ENCODE data around the gene NEURL2.

NEURL2 gene

GRCh38 chr20:45872626-45873025 is 18.4 kb downstream of the NEURL2 start:
- DNase-seq (ENCODE audit: low read depth) = no peak

DNA sequence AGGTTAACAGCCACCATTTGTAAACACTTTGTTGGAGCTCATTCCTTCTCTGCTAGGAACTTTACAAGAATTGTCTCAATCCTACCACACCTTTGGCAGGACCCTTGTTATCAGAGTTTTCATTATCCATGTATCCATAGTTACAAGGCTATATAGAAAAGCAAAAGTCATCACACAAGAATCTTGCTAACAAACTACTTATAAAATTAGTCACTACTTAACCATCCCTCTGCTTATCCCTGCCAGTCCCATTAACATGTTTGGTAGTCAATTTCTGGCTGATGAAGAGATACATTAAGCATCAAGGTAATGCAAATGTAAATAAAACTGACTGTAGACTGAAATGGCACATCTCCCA is 23.2 kb downstream of the NEURL2 start:
- no peak for DNase-seq (ENCODE audit: low read depth)

- DNase-seq (ENCODE audit: low read depth) = no peak
These were observed 23.7 kb downstream of the NEURL2 start for GRCh38 chr20:45867136-45867818.

DNA sequence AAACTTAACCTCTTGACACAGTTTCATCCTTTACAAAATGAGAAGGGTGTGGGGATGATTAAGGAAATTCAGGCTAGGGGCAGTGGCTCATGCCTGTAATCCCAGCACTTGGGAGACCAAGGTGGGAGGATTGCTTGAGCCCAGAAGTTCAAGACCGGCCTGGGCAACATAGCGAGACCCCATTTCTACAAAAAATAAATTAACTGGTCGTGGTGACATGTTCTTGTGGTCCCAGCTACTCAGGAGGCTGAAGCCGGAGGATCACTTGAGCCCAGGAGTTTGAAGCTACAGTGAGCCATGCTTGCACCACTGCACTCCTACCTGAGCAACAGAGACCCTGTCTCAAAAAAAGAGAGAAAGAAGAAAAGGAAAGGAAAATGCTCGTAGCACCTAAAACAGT is 24.6 kb downstream of the NEURL2 start:
- no peak for DNase-seq (ENCODE audit: low read depth)

DNA sequence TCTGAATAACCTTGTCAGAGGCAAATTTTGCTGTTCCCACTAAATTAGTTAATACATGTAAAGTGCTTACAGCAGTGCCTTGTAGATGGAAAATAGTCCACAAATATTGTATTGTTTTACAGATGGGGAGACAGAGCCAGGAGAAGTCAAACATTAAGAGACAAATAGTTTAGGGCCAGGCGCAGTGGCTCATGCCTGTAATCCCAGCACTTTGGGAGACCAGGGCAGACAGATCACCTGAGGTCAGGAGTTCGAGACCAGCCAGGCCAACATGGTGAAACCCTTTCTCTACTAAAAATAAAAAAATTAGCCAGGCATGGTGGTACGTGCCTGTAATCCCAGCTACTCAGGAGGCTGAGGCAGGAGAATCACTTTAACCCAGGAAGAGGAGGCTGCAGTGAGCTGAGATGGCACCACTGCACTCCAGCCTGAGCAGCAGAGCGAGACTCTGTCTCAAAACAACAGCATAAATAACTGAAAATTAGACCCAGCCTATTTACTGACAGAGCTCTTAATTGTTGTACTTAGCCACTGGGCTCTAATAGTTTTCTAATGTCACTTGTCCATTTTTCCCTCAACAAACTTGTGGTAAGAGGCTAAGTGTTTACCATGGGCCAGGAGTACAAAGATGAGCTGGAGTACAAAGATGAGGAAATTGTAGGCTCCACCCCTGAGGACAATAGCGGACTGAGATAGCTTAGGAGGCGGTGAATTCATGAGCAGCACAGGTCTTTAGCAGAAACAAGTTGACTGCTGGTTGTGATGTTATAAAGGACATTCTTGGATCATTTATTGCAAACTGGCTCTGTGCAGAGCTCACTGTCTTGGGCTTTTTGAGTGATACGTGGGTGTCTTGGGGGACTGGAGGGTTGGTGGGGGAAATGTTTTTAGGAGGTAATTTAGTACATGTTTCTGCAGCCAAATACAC is 27.2 kb downstream of the NEURL2 start:
- no peak for DNase-seq (ENCODE audit: low read depth)

- no peak for DNase-seq (ENCODE audit: low read depth)
These were observed 29.6 kb downstream of the NEURL2 start for GRCh38 chr20:45861221-45862075.

- DNase-seq (ENCODE audit: low read depth) = no peak
These were observed 30.3 kb downstream of the NEURL2 start for GRCh38 chr20:45860560-45861220.

DNA sequence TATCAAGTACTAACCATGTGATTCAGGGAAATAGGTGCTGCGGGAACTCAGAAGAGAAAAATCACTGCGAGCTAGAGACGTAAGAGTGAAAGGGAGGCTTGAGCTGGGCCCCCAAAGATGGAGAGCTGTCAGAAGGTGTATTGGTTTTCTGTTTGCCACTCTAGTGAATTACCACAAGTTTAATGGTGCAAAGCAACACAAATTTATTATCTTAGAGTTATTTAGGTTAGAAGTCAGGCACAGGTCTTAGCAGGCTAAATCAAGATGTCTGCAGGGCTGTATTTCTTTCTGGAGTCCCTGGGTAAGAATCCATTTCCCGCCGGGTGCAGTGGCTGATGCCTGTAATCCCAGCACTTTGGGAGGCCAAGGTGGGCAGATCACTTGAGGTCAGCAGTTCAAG is 31.1 kb downstream of the NEURL2 start:
- no peak for DNase-seq (ENCODE audit: low read depth)

DNA sequence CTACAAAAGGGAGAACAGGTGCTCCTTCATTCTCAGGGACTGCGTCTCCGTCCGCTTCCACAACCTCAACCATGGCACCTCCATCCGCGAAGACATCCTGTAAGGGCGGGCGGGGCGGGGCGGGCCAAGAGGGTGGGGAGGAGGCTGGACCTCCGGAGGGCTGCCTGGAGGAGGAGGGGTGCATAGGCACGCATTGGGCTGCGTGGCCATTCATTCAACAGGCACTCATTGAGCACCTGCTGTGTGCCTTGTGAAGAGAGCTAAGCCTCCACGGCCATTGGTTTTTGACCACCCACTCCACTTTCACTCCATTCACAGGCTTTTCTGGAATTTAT is 33.2 kb downstream of the NEURL2 start:
- DNase-seq (ENCODE audit: low read depth) = no peak

DNA sequence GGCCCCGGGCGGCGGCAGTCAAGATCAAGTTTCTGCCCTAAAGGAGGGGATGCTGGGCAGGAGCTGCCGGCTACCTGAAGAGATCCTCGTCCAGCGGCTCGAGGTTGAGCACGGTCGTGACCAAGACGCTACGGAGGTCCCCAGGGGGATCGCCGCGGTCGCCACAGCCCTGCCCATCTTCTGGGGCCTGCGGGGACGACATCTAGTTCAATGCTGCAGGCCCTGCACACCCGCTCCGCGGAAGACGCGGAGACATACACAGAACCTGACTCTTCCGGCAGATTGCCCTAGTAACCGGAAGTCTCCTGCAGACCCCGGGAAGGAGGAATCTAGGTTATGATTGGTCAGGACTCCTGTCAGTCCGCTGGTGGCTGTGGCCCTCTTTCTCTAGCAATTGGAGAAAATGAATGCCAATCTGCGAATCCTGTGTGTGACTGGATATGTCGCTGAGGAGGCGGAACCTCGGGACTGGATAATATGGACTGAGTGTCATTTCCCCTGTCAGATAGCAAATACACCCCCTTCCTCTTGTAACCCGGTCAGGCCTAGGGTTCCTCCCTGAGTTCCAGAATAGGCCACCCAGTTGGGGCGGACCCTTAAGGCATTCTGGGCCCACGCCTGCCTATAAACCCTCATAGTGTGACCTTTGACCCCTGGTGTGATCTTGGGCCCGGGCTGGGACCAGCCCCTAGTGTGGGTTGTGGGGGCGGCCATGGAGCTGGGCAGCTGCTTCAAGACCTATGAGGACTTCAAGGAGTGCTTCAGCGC is 33.7 kb downstream of the NEURL2 start, which contains the start of the genes ACOT8 and ZSWIM3:
Gene ACOT8 (minus strand): TSS at position 279 of the 768 bp plus-strand sequence. CDS start 77 bp downstream, at position 202.
Gene ZSWIM3 (plus strand): TSS at position 501 of the 768 bp plus-strand sequence. CDS start 212 bp downstream, at position 713.
- peak; percentile 100 for DNase-seq (ENCODE audit: low read depth)

DNA sequence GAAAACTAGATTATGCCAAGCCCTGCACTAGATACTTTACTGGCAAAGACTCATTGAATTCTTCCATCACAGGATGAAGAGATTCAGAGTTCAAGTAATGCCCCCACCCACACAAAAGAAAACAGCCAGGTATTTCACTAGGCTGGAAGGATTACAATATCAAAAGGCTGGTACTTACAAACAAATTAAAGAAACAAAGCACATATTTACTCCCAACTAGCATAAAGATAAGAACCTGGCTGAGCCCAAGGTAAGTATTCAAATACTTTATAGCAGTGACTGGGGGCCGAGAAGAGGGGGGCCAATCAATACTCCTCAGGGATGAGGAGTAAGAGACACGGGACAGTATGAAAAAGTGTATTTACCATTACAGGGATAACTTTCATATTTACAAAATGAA is 37.5 kb downstream of the NEURL2 start:
- no peak for DNase-seq (ENCODE audit: low read depth)

- no peak for DNase-seq (ENCODE audit: low read depth)
These were observed 38.7 kb downstream of the NEURL2 start for GRCh38 chr20:45852326-45852725.

DNA sequence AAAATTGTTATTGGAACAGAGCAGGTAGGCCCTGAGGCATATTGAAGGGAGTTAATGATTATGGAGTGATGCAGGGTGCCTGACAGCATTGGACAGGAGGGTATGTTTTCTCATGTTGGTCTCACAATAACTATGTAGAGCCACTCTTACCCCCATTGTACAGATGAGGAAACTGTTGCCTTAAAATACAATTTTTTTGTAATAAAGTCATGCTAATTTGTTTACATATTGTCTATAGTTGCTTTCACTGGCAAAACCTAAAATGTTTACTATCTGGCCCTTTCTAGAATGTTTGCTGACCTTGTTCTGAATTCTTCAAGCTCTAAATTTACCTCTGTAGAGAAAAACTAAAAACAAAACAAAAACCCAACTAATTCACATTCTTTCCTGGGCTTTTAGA is 39.5 kb downstream of the NEURL2 start:
- no peak for DNase-seq (ENCODE audit: low read depth)

DNA sequence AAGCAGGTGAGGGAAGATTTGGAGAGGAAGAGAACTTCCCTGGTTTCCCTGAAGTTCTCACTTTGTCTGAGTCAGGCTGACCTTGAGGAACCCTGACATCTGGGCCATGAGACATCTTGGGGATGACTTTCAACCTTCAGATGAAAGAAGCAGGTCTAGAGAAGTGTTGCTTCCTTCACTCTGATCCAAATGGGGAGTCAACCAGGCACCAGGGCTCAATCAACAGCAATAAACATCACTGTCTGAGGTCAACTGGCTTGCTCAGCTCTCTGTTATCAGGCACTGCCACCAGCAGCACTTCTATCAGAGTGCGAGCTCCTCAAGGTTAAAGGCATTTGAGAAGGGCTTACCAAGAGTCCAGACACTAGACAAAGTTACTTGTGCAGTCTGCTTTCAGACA is 40.1 kb downstream of the NEURL2 start:
- DNase-seq (ENCODE audit: low read depth) = no peak

- no peak for DNase-seq (ENCODE audit: low read depth)
These were observed 40.8 kb downstream of the NEURL2 start for GRCh38 chr20:45850238-45850637.

GRCh38 chr20:45848969-45849582 is 41.9 kb downstream of the NEURL2 start:
- DNase-seq (ENCODE audit: low read depth) = no peak

GRCh38 chr20:45848421-45848820 is 42.6 kb downstream of the NEURL2 start:
- no peak for DNase-seq (ENCODE audit: low read depth)

GRCh38 chr20:45845452-45845851 is 45.6 kb downstream of the NEURL2 start:
- no peak for DNase-seq (ENCODE audit: low read depth)

DNA sequence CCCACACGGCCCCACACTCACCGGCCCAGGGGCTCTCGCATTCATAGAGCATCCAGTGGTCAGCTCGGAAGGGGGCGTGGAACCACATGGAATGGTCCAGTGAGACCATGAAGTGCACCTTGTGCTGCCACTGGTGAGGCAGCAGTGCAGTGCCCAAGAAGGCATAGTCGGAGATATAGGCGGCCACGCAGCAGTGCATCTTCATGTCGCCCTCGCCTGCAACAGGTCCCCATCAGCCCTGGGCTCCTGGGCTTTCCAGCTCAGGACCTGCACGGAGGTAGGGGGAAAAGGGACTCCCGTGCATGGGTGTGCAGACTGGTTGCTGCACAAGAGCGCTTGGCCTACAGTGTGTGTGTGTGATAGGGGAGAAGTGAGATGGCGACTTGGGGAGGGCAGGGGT is 47.5 kb downstream of the NEURL2 start:
- DNase-seq (ENCODE audit: low read depth) = no peak

- no peak for DNase-seq (ENCODE audit: low read depth)
These were observed 48.7 kb downstream of the NEURL2 start for GRCh38 chr20:45842169-45842812.
